GM12874 (cell line): ENCODE results near the gene LIMA1.

Experiments used
- TF ChIP-seq, protein P1 (sequence below): IDR thresholded peaks from 2 replicates; pipeline ENCODE4 v1.5.1; 2011; ENCODE audit warnings: low read depth, mild to moderate bottlenecking, control low read depth, low read length, moderate library complexity; ENCODE audit not compliant: insufficient read depth

LIMA1 gene

DNA sequence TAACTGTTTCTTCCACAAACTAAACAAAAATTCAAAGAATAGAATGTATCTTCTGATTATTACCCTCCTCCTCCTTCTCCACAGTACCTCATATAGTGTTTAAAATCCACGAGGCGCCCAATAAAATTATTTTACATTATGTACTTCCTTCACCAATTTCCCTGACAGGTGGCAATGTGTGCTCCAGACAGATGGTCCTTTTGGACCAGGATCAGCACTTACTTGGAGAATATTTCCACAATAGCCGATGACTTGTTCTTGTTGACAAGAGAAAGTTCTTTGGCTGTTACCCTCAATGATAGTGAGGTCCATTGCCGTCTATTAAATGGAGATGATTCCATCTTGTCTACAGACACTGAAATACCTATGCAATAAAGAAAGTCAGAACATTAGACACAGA is 34.9 kb downstream of the LIMA1 start:
- TF ChIP-seq, protein P1, sequence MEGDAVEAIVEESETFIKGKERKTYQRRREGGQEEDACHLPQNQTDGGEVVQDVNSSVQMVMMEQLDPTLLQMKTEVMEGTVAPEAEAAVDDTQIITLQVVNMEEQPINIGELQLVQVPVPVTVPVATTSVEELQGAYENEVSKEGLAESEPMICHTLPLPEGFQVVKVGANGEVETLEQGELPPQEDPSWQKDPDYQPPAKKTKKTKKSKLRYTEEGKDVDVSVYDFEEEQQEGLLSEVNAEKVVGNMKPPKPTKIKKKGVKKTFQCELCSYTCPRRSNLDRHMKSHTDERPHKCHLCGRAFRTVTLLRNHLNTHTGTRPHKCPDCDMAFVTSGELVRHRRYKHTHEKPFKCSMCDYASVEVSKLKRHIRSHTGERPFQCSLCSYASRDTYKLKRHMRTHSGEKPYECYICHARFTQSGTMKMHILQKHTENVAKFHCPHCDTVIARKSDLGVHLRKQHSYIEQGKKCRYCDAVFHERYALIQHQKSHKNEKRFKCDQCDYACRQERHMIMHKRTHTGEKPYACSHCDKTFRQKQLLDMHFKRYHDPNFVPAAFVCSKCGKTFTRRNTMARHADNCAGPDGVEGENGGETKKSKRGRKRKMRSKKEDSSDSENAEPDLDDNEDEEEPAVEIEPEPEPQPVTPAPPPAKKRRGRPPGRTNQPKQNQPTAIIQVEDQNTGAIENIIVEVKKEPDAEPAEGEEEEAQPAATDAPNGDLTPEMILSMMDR = no peak

DNA sequence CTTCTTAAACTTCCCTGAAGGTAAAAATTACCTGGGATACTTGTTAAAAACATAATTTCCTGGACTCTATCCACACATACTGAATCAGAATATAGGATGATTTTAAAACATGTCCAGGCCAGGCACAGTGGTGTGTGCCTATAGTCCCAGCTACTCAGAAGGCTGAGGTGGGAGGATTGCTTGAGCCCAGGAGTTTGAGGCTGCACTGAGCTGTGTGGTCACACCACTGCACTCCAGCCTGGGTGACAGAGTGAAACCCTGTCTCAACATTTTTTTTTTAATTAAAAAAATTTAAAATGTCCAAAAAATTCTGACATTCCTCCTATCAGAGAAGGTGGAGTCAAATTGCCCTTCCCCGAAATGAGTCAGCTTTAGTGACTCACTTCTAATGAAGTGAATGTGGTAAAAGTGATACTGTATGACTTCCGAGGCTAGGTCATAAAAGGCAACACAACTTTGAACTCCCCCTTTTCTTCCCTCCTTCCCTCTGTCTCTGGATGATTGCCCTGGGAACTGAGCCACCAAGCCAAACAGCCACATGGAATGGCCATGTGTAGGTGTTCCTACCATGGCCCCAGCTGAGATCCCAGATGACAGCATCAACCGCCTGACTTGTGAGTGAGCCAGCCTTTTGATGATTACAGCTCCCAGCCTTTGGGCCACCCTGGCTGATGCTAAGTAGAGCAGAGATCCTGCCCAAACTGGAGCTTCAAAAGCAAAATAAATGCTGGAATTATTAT is 36.3 kb downstream of the LIMA1 start:
- TF ChIP-seq, protein P1 = no peak

DNA sequence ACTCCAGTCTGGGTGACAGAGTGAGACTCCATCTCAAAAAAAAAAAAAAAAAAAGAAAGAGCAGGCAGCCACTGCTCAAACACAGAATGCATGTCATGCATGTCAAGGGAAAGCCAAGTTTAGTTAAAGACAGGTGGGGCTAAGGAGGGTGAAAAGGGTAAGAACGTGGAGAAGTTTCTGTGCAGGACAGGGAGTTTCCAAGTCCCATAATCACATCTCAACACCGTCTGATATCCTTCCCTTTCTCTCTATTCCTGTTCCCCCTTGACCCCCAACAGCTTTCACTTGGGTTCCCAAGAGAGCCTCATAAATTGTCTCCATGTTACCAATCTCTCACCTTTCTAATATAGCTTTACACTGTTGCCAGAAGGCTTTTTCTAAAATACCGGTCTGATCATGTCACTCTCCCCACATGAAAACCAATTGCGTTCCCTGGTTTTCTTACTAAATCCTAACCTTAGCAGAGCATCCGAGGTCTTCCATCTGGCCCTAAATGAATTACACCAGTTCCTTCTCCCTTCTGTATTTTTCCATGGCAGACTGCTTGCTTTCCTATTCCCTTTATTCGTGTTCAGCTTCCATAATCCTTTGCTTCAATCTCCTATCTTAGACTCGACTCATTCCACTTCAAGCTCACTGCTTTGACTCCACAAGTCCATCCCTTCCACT is 37.0 kb downstream of the LIMA1 start:
- TF ChIP-seq, protein P1 = no peak

DNA sequence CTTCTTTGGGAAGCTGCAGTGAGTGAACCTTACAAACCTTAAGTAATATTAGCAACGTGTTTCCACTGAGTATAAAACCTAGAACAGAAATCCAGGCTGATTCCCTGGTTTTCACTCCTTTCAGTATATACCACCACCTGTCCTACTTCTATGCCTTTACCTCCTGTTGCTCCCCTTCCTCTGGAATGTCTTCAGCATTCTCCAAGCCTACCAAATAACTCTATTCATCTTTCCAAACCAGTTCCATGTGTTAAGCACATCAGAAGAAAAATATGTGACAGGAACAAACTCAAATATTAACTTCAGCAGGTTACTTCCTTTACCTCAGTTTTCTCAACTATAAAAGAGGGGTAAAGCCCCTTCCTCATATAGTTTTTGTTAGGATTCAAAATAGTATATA is 39.8 kb downstream of the LIMA1 start:
- TF ChIP-seq, protein P1 = no peak

DNA sequence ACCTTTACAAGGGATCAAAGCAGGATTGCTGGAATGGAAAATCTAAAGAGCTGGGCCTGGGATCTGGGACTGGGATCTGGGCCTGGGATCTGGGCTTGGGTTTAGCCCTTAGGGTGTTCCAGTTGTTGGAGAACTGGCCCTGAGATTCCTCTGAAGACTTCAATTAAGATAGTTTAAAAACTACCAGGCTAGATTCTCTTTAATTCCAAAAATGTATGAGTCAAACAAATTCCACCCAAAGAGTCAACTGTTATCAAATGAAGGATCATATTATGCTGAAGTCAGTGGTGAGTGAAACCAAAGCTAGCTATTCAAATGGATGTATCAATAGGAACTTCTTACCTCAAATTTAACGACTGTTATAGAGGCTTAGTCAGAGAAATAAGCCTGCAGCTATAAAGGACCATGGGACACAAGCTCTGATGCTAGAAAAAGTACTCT is 40.5 kb downstream of the LIMA1 start:
- TF ChIP-seq, protein P1 = no peak

DNA sequence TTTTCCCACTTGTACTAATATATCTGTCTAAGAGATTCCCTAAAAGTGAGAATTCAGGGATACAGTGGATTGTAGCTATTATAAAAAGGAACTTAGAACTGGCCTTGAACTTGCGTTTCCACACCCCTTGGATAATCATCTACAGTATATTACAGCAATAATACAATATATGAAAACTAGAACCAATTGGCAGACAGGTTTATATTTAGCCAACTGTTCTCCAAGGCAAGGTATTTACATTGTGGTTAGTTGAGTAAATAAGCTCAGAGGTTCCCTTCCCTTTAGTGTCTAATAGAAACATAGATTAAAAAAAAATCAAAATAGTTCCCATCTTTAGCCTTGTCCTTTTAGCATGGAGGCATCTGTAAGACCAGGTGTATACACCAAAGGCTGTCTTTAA is 42.1 kb downstream of the LIMA1 start:
- TF ChIP-seq, protein P1 = no peak

DNA sequence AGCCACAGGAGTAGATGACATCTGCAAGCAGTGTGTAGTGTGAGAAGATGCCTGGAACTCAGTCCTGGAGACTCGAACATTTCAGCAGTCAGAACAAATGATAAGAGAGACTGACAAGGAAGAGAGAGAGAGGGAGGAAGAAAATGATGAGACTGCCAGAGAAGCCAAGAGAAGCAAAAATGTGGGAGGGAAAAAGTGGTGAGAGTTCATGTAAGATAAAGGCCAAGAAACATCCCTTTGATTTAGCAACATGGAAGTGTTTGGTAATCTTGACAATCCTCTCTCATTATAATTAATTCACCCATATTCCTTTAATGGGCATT is 42.6 kb downstream of the LIMA1 start:
- TF ChIP-seq, protein P1 = no peak
